Thymus (tissue), 11 donors: ENCODE results near the gene BATF2. TPM values are rescaled to one million over a fixed set of nuclear protein-coding genes. Genes with fewer than 3 reads are reported as not detected.
"Not testable (repeated sequence)": the region's sequence is repeated elsewhere in the genome, so short reads cannot be mapped to it uniquely, and the experiment has no call there.

Experiments used
- DNase-seq, 9 donors: peaks; one replicate each; pipeline ENCODE4 v3.0.0-alpha.2; 2013; ENCODE audit warnings: low spot score in 9 of 9, low read depth in 6 of 9, missing footprints in 1 of 9
- H3K27ac ChIP-seq, 2 donors: one replicate each; pipeline ENCODE4 v1.5.1; 2013; ENCODE audit warnings: control low read depth in 1 of 2, low read depth in 1 of 2, low read length in 1 of 2, mild to moderate bottlenecking in 1 of 2, moderate library complexity in 1 of 2
- H3K27me3 ChIP-seq, 2 donors: one replicate each; pipeline ENCODE4 v1.5.1; 2013; ENCODE audit warnings: low read length in 1 of 2; ENCODE audit not compliant: control insufficient read depth in 2 of 2, insufficient read depth in 1 of 2
- H3K36me3 ChIP-seq, 2 donors: one replicate each; pipeline ENCODE4 v1.5.1; 2013; ENCODE audit warnings: low read length in 1 of 2, mild to moderate bottlenecking in 1 of 2, moderate library complexity in 1 of 2; ENCODE audit not compliant: control insufficient read depth in 2 of 2, insufficient read depth in 2 of 2
- H3K4me1 ChIP-seq, 2 donors: one replicate each; pipeline ENCODE4 v1.5.1; 2013; ENCODE audit warnings: low read length in 2 of 2; ENCODE audit not compliant: control insufficient read depth in 2 of 2, insufficient read depth in 2 of 2
- H3K4me3 ChIP-seq, 2 donors: one replicate each; pipeline ENCODE4 v1.5.1; 2013; ENCODE audit warnings: low read length in 2 of 2, control low read depth in 1 of 2, mild to moderate bottlenecking in 1 of 2
- H3K9me3 ChIP-seq, 2 donors: one replicate each; pipeline ENCODE4 v1.5.1; 2013; ENCODE audit warnings: low read length in 1 of 2, mild to moderate bottlenecking in 1 of 2; ENCODE audit not compliant: control insufficient read depth in 2 of 2, insufficient read depth in 1 of 2
- WGBS: extraction: QIAGEN DNeasy Blood & Tissue Kit; methylation state at CpG from one replicate; pipeline ENCODE4 v1.1.7; 2013; 5-methylcytosine and 5-hydroxymethylcytosine counted together
- polyA plus RNA-seq: library from polyadenylated mRNA; stranded (reverse); fragments of 200-250 nt; gene quantifications from one replicate; pipeline ENCODE4 v1.2.3, GENCODE V29; 2013
- total RNA-seq: library from RNA; stranded (reverse); fragments of 120-200 nt; gene quantifications from one replicate; pipeline ENCODE4 v1.2.4, GENCODE V29; 2013
- donor health status: healthy.

Gene BATF2
- total and polyA plus RNA-seq, 2 donors: 0.90 to 3.1 TPM

GRCh38 chr11:64983339-64983738, 13.4 kb downstream of the BATF2 start:
- not testable (repeated sequence) for H3K4me3 ChIP-seq, H3K27ac ChIP-seq, DNase-seq, H3K9me3 ChIP-seq, H3K36me3 ChIP-seq, H3K4me1 ChIP-seq, H3K27me3 ChIP-seq
- 91% methylated on average over 5 of the region's 5 CpGs for WGBS

GRCh38 chr11:64976651-64977050, 20.1 kb downstream of the BATF2 start:
- DNase-seq: no peak
- Histone ChIP-seq H3K27me3 (peaks cover under 1 to 15% of the 10 kb centered on the region in 2 donors), H3K9me3 (peaks cover 0 to 6% of the 10 kb centered on the region in 2 donors), H3K4me3 (no peak overlapping the region), H3K4me1 (peaks cover 3 to 7% of the 10 kb centered on the region in 2 donors), H3K27ac (no peak overlapping the region), H3K36me3 (no peaks in the 10 kb centered on the region)
- 83% methylated on average over 2 of the region's 2 CpGs for WGBS

DNA sequence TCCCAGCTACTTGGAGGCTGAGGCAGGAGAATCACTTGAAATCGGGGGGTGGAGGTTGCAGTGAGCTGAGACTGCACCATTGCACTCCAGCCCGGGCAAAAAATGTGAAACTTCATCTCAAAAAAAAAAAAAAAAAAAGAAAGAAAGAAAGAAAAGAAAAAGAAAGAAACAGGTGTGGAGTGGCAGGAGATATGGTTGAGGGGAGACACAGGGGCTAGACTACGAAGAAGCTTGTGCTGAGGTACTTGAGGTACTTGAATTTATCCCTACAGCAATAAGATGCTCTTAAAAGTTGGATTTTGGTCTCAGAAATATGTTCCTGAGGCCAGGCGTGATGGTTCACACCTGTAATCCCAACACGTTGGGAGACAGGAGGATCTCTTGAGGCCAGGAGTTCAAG, 22.6 kb downstream of the BATF2 start:
- peaks cover 0 to 8% of the 10 kb centered on the region in 2 donors for H3K9me3 ChIP-seq
- 87% methylated on average over 5 of the region's 5 CpGs for WGBS
- H3K27ac ChIP-seq: no peak overlapping the region
- H3K4me3 ChIP-seq: no peak overlapping the region
- H3K27me3 ChIP-seq: peaks cover 3 to 35% of the 10 kb centered on the region in 2 donors
- no peaks in the 10 kb centered on the region for H3K36me3 ChIP-seq
- H3K4me1 ChIP-seq: peaks cover 3 to 13% of the 10 kb centered on the region in 2 donors
- no peak for DNase-seq

DNA sequence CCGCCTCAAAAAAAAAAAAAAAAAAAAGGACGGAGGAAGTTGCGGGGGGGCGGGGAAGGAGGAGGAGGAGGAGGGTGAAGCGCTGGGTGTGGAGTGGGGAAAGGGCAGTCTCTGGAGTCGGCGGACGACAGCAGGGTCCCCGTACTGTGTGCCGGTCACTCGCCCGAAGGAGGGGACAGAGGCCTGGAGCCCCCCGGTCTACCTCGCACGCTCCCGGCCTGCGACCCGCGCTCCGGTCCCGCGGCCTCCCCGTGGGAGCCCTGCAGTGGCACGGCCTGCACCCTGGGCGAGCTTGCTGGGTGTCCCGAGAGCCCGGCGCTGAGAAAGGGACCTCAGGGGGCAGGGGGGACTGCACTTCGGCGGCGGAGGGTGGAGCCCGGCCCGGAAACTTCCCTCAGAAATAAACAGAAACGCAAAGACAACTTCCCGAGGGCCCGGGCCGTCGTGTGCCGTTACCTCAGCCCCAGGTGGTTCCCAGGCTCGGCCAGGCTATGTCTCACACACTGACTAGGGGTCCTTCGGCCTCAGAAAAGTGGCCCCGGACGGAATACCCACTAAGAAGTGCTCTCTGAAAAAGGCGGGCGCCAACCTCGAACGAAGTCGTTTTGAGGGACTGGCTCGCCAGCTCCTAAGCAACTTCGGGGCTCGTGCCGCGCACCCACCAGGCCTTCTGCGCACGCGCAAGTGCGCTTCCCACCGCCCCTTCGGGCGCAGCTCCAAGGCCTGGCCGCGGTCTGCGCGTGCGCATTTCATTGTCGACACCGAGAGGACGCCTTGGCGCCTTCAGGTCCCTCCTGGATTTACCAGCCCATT, 25.1 kb downstream of the BATF2 start, which contains the start of gene MAJIN:
MAJIN (minus strand) TSS at position 688 of the 813 bp plus-strand sequence. CDS start 12,703 bp downstream, outside the sequence.
- DNase-seq: peak; percentile 47 to 88 (median 63)
- Histone ChIP-seq H3K27ac (no peak within 1 kb of the TSS), H3K4me3 (peak within 1 kb of the TSS; percentile 26 to 31), H3K27me3 (peaks cover 3 to 36% of the 10 kb centered on the region in 2 donors), H3K36me3 (no peaks in the 10 kb centered on the region), H3K4me1 (peaks cover 3 to 13% of the 10 kb centered on the region in 2 donors), H3K9me3 (peaks cover 0 to 8% of the 10 kb centered on the region in 2 donors)
- 24% methylated on average over 69 of the region's 69 CpGs for WGBS

- Histone ChIP-seq H3K36me3 (no peaks in the 10 kb centered on the region), H3K27ac (no peak overlapping the region), H3K4me1 (peaks cover 3 to 13% of the 10 kb centered on the region in 2 donors), H3K4me3 (no peak overlapping the region), H3K9me3 (peaks cover 0 to 8% of the 10 kb centered on the region in 2 donors), H3K27me3 (peaks cover 3 to 36% of the 10 kb centered on the region in 2 donors)
- WGBS: 91% methylated on average over 8 of the region's 8 CpGs
- DNase-seq: peak in 1 of 9 donors; percentile 11
Observed at GRCh38 chr11:64970731-64971151, 26.0 kb downstream of the BATF2 start.

GRCh38 chr11:64969209-64969608, 27.6 kb downstream of the BATF2 start:
- no peak overlapping the region for H3K27ac ChIP-seq
- H3K4me3 ChIP-seq: no peak overlapping the region
- H3K36me3 ChIP-seq: no peaks in the 10 kb centered on the region
- peaks cover 3 to 34% of the 10 kb centered on the region in 2 donors for H3K27me3 ChIP-seq
- peaks cover 0 to 8% of the 10 kb centered on the region in 2 donors for H3K9me3 ChIP-seq
- DNase-seq: no peak
- H3K4me1 ChIP-seq: peaks cover 3 to 13% of the 10 kb centered on the region in 2 donors
- WGBS: 79% methylated on average over 5 of the region's 5 CpGs

DNA sequence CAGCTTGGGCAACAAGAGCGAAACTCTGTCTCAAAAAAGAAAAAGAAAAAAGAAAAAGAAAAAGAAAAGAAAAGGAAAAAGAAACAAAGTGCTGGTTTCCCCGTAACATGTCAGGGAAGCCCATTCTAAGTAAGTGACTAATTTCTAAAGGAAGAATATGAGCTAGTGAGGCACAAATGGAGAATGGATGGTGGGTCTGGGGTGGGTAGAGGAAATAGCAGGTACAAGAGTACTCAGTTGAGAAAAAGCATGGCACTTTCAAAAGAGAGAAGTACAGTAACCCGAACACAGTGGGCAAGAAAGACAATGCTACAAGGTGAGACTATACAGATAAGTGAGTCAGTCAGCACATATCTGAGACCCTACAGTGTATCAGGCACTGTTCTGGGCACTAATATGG, 29.4 kb downstream of the BATF2 start:
- Histone ChIP-seq H3K36me3 (no peaks in the 10 kb centered on the region), H3K27ac (no peak overlapping the region), H3K9me3 (peaks cover 0 to 8% of the 10 kb centered on the region in 2 donors), H3K27me3 (peaks cover 3 to 31% of the 10 kb centered on the region in 2 donors), H3K4me3 (no peak overlapping the region), H3K4me1 (peaks cover 3 to 13% of the 10 kb centered on the region in 2 donors)
- no peak for DNase-seq
- WGBS: 95% methylated on average over 3 of the region's 3 CpGs

GRCh38 chr11:64963072-64963631, 33.6 kb downstream of the BATF2 start:
- H3K27ac ChIP-seq: no peak overlapping the region
- H3K4me3 ChIP-seq: no peak overlapping the region
- 95% methylated on average over 5 of the region's 5 CpGs for WGBS
- no peaks in the 10 kb centered on the region for H3K36me3 ChIP-seq
- H3K4me1 ChIP-seq: no peaks in the 10 kb centered on the region
- H3K9me3 ChIP-seq: no peaks in the 10 kb centered on the region
- H3K27me3 ChIP-seq: peaks cover 0 to 2% of the 10 kb centered on the region in 2 donors
- DNase-seq: no peak

- Histone ChIP-seq H3K9me3 (no peaks in the 10 kb centered on the region), H3K36me3 (no peaks in the 10 kb centered on the region), H3K27me3 (peaks cover 0 to 2% of the 10 kb centered on the region in 2 donors), H3K4me1 (no peaks in the 10 kb centered on the region), H3K27ac (no peak overlapping the region), H3K4me3 (no peak overlapping the region)
- WGBS: 90% methylated on average over 4 of the region's 4 CpGs
- no peak for DNase-seq
Observed at GRCh38 chr11:64960719-64961118, 36.1 kb downstream of the BATF2 start.
